Lung (tissue), 12 donors: ENCODE measurements around the gene MT1F. TPM values are rescaled to one million over a fixed set of nuclear protein-coding genes. Genes with fewer than 3 reads are reported as not detected.

Experiments
- ATAC-seq: fragments of 200-7000 bp; cut with Tn5 transposase; one replicate; pipeline ENCODE4 v1.9.1; 2020; ENCODE audit warnings: moderate number of reproducible peaks; ENCODE audit not compliant: insufficient read depth, low FRiP score
- DNase-seq, 3 donors: peaks; one replicate each; pipeline ENCODE4 v3.0.0-alpha.2; 2013 to 2017
- H3K27ac ChIP-seq, 2 donors: one replicate each; pipeline ENCODE4 v1.5.1; 2013; ENCODE audit warnings: mild to moderate bottlenecking in 2 of 2, moderate library complexity in 2 of 2, control low read depth in 1 of 2, inconsistent platforms in 1 of 2, low read depth in 1 of 2, low read length in 1 of 2
- H3K27me3 ChIP-seq, 3 donors: one replicate each; pipeline ENCODE4 v1.5.1; 2013; ENCODE audit warnings: low read length in 2 of 3; ENCODE audit not compliant: control insufficient read depth in 3 of 3, insufficient read depth in 3 of 3
- H3K36me3 ChIP-seq, 4 donors: one replicate each; pipeline ENCODE4 v1.5.1; 2013; ENCODE audit warnings: low read length in 4 of 4, mild to moderate bottlenecking in 1 of 4, moderate library complexity in 1 of 4; ENCODE audit not compliant: control insufficient read depth in 4 of 4, insufficient read depth in 4 of 4
- H3K4me1 ChIP-seq, 5 donors: one replicate each; pipeline ENCODE4 v1.5.1; 2013; ENCODE audit warnings: low read length in 5 of 5, mild to moderate bottlenecking in 2 of 5, moderate library complexity in 1 of 5; ENCODE audit not compliant: control insufficient read depth in 5 of 5, insufficient read depth in 5 of 5
- H3K4me3 ChIP-seq: one replicate; pipeline ENCODE4 v1.5.1; 2013; ENCODE audit warnings: mild to moderate bottlenecking, control low read depth, moderate library complexity
- H3K9ac ChIP-seq, 2 donors: one replicate each; pipeline ENCODE4 v1.5.1; 2013; ENCODE audit warnings: low read length in 2 of 2, control low read depth in 1 of 2; ENCODE audit not compliant: insufficient read depth in 1 of 2
- H3K9me3 ChIP-seq, 4 donors: one replicate each; pipeline ENCODE4 v1.5.1; 2013; ENCODE audit warnings: low read length in 3 of 4, mild to moderate bottlenecking in 1 of 4, moderate library complexity in 1 of 4; ENCODE audit not compliant: control insufficient read depth in 4 of 4, insufficient read depth in 3 of 4
- CTCF ChIP-seq: IDR thresholded peaks from 2 replicates; pipeline ENCODE4 v1.5.1; 2012; ENCODE audit warnings: mild to moderate bottlenecking; ENCODE audit errors: control extremely low read depth, extremely low read depth
- WGBS, 2 donors: extraction: QIAGEN DNeasy Blood & Tissue Kit; methylation state at CpG; one replicate each; pipeline ENCODE4 v1.1.7; 2013; 5-methylcytosine and 5-hydroxymethylcytosine counted together
- polyA plus RNA-seq, 2 donors: library from polyadenylated mRNA; stranded (reverse); fragments of 200-250 nt; gene quantifications; one replicate each; pipeline ENCODE4 v1.2.1, GENCODE V29; 2013
- total RNA-seq, 2 donors: library from RNA; depleted of rRNA in 1 of 2; stranded (reverse); fragments of >200 nt in 1 of 2; gene quantifications; one replicate each; pipeline ENCODE4 v1.2.1, GENCODE V29; 2014 to 2021
- donor health status: control.
- donor health status: control.
- donor health status: Bipolar disorder and iron deficiency.
- donor health status: healthy.
- donor health status: DM: yes; HTN: yes; CAD: no.

MT1F gene
- total and polyA plus RNA-seq, 4 donors, result 3.6 to 42.0 (median 20.9) TPM

GRCh38 chr16:56649271-56649670, 8.5 kb upstream of the MT1F start:
- Histone ChIP-seq H3K4me3 (no peak overlapping the region), H3K9me3 (no peaks in the 10 kb centered on the region), H3K36me3 (no peaks in the 10 kb centered on the region), H3K27me3 (peaks cover 0 to 61% (median 57%) of the 10 kb centered on the region in 3 donors), H3K27ac (no peak overlapping the region), H3K9ac (no peak overlapping the region), H3K4me1 (no peaks in the 10 kb centered on the region)
- ATAC-seq (no peak), DNase-seq (no peak)
- no peak for TF ChIP-seq CTCF
- 96 to 100% methylated on average over 1 to 2 of the region's 2 CpGs for whole genome bisulfite sequencing, 2 donors

- H3K4me1 ChIP-seq, result no peaks in the 10 kb centered on the region
- DNase-seq (no peak), ATAC-seq (no peak)
- H3K27ac ChIP-seq, result no peak overlapping the region
- no peak overlapping the region for H3K4me3 ChIP-seq
- peaks cover 0 to 55% (median 51%) of the 10 kb centered on the region in 3 donors for H3K27me3 ChIP-seq
- no peak for TF ChIP-seq CTCF
- no peak overlapping the region for H3K9ac ChIP-seq
- WGBS, 2 donors, result 77 to 78% methylated on average over 3 of the region's 3 CpGs
- no peaks in the 10 kb centered on the region for H3K36me3 ChIP-seq
- no peaks in the 10 kb centered on the region for H3K9me3 ChIP-seq
These were observed 7.9 kb upstream of the MT1F start for GRCh38 chr16:56649820-56650219.

- H3K27me3 ChIP-seq, result peaks cover 0 to 41% (median 34%) of the 10 kb centered on the region in 3 donors
- WGBS, 2 donors, result 75 to 80% methylated on average over 7 of the region's 7 CpGs
- H3K36me3 ChIP-seq, result no peaks in the 10 kb centered on the region
- H3K27ac ChIP-seq, result no peak within 1 kb of the TSS
- no peak for TF ChIP-seq CTCF
- no peaks in the 10 kb centered on the region for H3K4me1 ChIP-seq
- DNase-seq (no peak), ATAC-seq (no peak)
- no peak within 1 kb of the TSS for H3K9ac ChIP-seq
- no peaks in the 10 kb centered on the region for H3K9me3 ChIP-seq
- no peak within 1 kb of the TSS for H3K4me3 ChIP-seq
These were observed 6.2 kb upstream of the MT1F start, which contains the start of gene MT1B for GRCh38 chr16:56651586-56651985. Gene MT1B, plus strand, starts transcription at chr16:56651886. Its CDS starts 68 bp downstream, at chr16:56651954.

GRCh38 chr16:56652600-56652999, 5.2 kb upstream of the MT1F start:
- Histone ChIP-seq H3K27ac (no peak overlapping the region), H3K4me1 (peaks cover 0 to 2% (median 0%) of the 10 kb centered on the region in 5 donors), H3K9ac (no peak overlapping the region), H3K4me3 (no peak overlapping the region), H3K36me3 (no peaks in the 10 kb centered on the region), H3K9me3 (no peaks in the 10 kb centered on the region), H3K27me3 (peaks cover 0 to 31% (median 24%) of the 10 kb centered on the region in 3 donors)
- no peak for TF ChIP-seq CTCF
- ATAC-seq (no peak), DNase-seq (no peak)
- 44 to 70% methylated on average over 1 of the region's 1 CpG for WGBS, 2 donors
